GM12878 (cell line): ENCODE data around the gene DESI1.

Experiments
- CHD2 ChIP-seq: IDR thresholded peaks from 2 replicates; pipeline ENCODE4 v1.6.1; 2011; ENCODE audit warnings: low read depth, low read length, improper control_type of control experiment, borderline replicate concordance
- NRF1 ChIP-seq: conservative IDR thresholded peaks from 2 replicates; pipeline ENCODE4 v1.6.1; 2011; ENCODE audit warnings: mild to moderate bottlenecking, low read depth, low read length, improper control_type of control experiment
- TF ChIP-seq, protein P1 (sequence below): IDR thresholded peaks from 2 replicates; pipeline ENCODE4 v1.6.1; 2012; ENCODE audit warnings: low read depth, low read length, improper control_type of control experiment

DNA sequence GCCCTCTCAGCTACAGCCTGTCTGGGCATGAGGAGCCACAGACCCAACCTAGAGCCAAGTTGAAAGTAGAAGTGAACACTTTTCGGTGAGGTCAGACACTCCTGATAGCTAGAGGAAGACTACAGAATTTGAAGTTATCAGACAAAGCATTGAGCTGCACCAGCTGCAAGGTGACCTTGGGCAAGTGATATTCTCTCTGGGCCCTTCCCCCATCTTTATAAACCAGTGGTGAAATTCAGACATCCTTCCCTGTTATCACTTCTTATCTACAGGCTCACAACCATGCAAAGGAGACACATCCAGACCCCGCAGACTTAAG is 23.2 kb downstream of the DESI1 start:
- TF ChIP-seq NRF1 (no peak), CHD2 (no peak)
- TF ChIP-seq, protein P1, sequence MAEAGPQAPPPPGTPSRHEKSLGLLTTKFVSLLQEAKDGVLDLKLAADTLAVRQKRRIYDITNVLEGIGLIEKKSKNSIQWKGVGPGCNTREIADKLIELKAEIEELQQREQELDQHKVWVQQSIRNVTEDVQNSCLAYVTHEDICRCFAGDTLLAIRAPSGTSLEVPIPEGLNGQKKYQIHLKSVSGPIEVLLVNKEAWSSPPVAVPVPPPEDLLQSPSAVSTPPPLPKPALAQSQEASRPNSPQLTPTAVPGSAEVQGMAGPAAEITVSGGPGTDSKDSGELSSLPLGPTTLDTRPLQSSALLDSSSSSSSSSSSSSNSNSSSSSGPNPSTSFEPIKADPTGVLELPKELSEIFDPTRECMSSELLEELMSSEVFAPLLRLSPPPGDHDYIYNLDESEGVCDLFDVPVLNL = no peak
